ENCODE data around the gene CTU2. TPM values are rescaled to one million over a fixed set of nuclear protein-coding genes. Genes with fewer than 3 reads are reported as not detected.

Gene CTU2
- total RNA-seq, 1 donor from 2014 or later, result 21.3 TPM

GRCh38 chr16:88687254-88687576, 19.1 kb upstream of the CTU2 start:
- Histone ChIP-seq H3K27ac (no peak overlapping the region), H3K9me3 (no peaks in the 10 kb centered on the region), H3K4me1 (peaks cover 23% of the 10 kb centered on the region), H3K27me3 (peaks cover 12% of the 10 kb centered on the region), H3K4me3 (no peak overlapping the region), H3K36me3 (no peaks in the 10 kb centered on the region)
- intact Hi-C loops (cut with DNase I), result no loop called here
- no peak for TF ChIP-seq CTCF (IDR thresholded peaks at IDR 0.05)
- no peak for ATAC-seq
- DNase-seq, result no peak

- ATAC-seq (no peak), DNase-seq (no peak)
- intact Hi-C loops (cut with DNase I), result no loop called here
- TF ChIP-seq CTCF (IDR thresholded peaks at IDR 0.05), result no peak
- Histone ChIP-seq H3K27ac (no peak overlapping the region), H3K27me3 (peaks cover 12% of the 10 kb centered on the region), H3K4me3 (no peak overlapping the region), H3K9me3 (no peaks in the 10 kb centered on the region), H3K36me3 (no peaks in the 10 kb centered on the region), H3K4me1 (peaks cover 26% of the 10 kb centered on the region)
Observed at GRCh38 chr16:88687676-88688012, 18.7 kb upstream of the CTU2 start.

- intact Hi-C loops (cut with DNase I), result no loop called here
- Histone ChIP-seq H3K4me1 (peaks cover 26% of the 10 kb centered on the region), H3K27ac (no peak overlapping the region), H3K27me3 (peaks cover 12% of the 10 kb centered on the region), H3K36me3 (no peaks in the 10 kb centered on the region), H3K9me3 (no peaks in the 10 kb centered on the region), H3K4me3 (no peak overlapping the region)
- ATAC-seq (no peak), DNase-seq (no peak)
- no peak for TF ChIP-seq CTCF (IDR thresholded peaks at IDR 0.05)
Observed at GRCh38 chr16:88688013-88688778, 18.1 kb upstream of the CTU2 start.

- Histone ChIP-seq H3K36me3 (no peaks in the 10 kb centered on the region), H3K27me3 (peaks cover 12% of the 10 kb centered on the region), H3K9me3 (no peaks in the 10 kb centered on the region), H3K4me3 (no peak overlapping the region), H3K27ac (no peak overlapping the region), H3K4me1 (peaks cover 26% of the 10 kb centered on the region)
- ATAC-seq (no peak), DNase-seq (no peak)
- intact Hi-C loops (cut with DNase I), result no loop called here
- TF ChIP-seq CTCF (IDR thresholded peaks at IDR 0.05), result no peak
Observed at GRCh38 chr16:88690341-88691128, 15.8 kb upstream of the CTU2 start.

GRCh38 chr16:88691129-88691813, 15.0 kb upstream of the CTU2 start:
- ATAC-seq, result no peak
- no peak overlapping the region for H3K4me3 ChIP-seq
- intact Hi-C loops (cut with DNase I), result no loop called here
- no peaks in the 10 kb centered on the region for H3K9me3 ChIP-seq
- H3K36me3 ChIP-seq, result peaks cover under 1% of the 10 kb centered on the region
- peaks cover 12% of the 10 kb centered on the region for H3K27me3 ChIP-seq
- DNase-seq, result peak; percentile 65
- no peak overlapping the region for H3K27ac ChIP-seq
- peaks cover 20% of the 10 kb centered on the region for H3K4me1 ChIP-seq
- TF ChIP-seq CTCF (IDR thresholded peaks at IDR 0.05), result no peak

All from upper lobe of right lung (tissue), 1 donor.